Measurements from ENCODE around the gene RPL39L.

GRCh38 chr3:187107989-187108388 lies 31.3 kb downstream of the RPL39L start:
- no peak for TF ChIP-seq CTCF (IDR thresholded peaks at IDR 0.05)
- TF ChIP-seq POLR2AphosphoS5 (IDR thresholded peaks at IDR 0.05; ENCODE audit: low read depth, low read length), result no peak

Measured in Panc1 (cell line).